ENCODE measurements around the gene PRORP. TPM values are rescaled to one million over a fixed set of nuclear protein-coding genes. Genes with fewer than 3 reads are reported as not detected.

The PRORP gene
- total and polyA plus RNA-seq, 9 of the 15 experiments (the other 6 are each of a cell fraction or from before 2014, with no cell fraction given): 21.9 to 48.7 (median 36.5) TPM

- TF ChIP-seq ZFP91 (CRISPR knock-in tag; IDR thresholded peaks at IDR 0.05) (no peak), SNIP1 (IDR thresholded peaks at IDR 0.05; ENCODE audit: low read depth) (no peak), ZNF766 (CRISPR knock-in tag; conservative IDR thresholded peaks at IDR 0.05) (no peak), SRF (CRISPR knock-in tag; IDR thresholded peaks at IDR 0.05) (no peak), RBM34 (IDR thresholded peaks at IDR 0.05; ENCODE audit: borderline replicate concordance, insufficient read depth, low read length) (no peak), HIVEP1 (CRISPR knock-in tag; IDR thresholded peaks at IDR 0.05) (no peak), RERE (CRISPR knock-in tag; IDR thresholded peaks at IDR 0.05; ENCODE audit: borderline replicate concordance) (no peak), SRSF9 (IDR thresholded peaks at IDR 0.05; ENCODE audit: borderline replicate concordance, low read depth, low read length) (no peak)
These were observed 38.7 kb upstream of the PRORP start (continued) for GRCh38 chr14:35083530-35084150.
